ENCODE data around the gene ZNF142.

ZNF142 gene

GRCh38 chr2:218659258-218659987 lies at the start of gene ZNF142, which contains the start of gene BCS1L:
Gene ZNF142, minus strand, starts transcription at chr2:218659623. Its CDS starts 3,194 bp downstream, at chr2:218656429.
Gene BCS1L, plus strand, starts transcription at chr2:218659683. Its CDS starts 1,305 bp downstream, at chr2:218660988.
- DNase-seq = peak; percentile 97

DNA sequence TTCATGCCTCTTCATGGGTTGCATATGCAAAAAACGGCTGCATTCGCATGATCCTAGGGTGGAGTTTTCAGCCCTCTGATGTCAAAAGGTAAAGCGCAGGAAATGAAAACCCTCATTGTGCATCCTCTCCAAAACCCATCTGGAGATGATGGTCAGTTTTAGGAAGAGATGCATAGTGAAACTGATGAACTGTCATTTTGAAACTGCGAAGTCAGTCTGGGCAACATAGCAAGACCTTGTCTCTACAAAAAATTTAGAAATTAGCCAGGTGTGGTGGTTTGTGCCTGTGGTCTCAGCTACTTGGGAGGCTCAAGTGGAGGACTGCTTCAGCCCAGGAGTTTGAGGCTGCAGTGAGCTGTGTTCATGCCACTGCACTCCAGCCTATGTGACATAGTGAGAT lies 48.7 kb upstream of the ZNF142 start:
- DNase-seq = peak; percentile 72

GRCh38 chr2:218703341-218703740 lies 43.9 kb upstream of the ZNF142 start:
- no peak for DNase-seq

DNA sequence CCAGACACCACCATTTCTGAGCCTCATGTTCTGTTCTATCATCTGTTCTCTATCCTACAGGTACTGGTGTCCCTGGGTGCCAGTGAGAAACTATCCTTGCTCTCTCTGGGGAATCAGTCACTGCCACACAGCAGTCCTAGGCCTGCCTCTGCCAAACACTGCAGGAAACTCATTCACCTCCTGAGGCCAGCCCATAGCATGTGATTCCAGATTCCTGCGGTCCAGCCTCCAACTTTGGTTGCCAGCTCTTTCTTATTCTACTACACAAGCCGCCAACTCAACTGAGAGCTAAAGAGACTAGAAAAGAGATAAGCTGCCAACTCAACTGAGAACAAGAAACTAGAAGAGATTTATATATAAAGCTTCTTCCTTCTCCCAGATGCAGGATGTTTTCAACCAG lies 42.4 kb upstream of the ZNF142 start:
- no peak for DNase-seq

GRCh38 chr2:218698885-218699284 lies 39.5 kb upstream of the ZNF142 start:
- DNase-seq = no peak

DNA sequence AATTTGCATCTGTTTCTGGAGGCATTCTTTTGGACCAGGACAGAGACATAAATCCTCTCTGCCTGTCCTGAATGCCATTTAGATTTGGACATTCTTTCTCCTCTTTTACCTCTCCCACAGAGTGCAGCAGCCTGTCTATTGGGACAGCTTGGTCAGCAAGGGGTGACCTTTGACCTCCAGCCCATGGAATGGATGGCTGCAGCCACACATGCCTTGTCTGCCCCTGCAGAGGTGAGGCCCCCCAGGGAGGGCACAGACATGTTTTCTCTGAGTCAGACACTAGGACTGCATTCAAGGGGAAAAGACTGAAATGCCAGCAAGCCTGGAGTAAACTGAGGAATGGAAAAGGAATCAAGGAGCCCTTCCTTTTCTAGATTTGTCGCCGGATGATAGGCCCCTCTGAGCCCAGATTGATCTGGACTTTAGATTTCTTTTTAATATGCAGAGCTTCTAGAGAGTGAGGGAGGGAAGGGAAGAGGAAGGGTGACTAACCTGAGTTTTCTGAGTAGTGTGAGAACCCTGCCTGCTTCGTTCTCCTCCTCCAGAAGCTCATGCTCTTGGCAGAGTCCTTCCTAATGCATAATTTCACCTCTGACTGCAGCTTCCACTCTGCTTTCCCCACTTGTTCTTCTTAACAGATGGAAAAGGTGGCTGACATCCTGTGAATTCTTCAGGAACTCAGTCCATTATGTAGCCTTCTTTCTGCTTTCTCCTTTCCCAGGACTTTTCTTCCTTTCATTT lies 35.2 kb upstream of the ZNF142 start:
- DNase-seq = no peak

- no peak for DNase-seq
Measured at GRCh38 chr2:218691234-218691633, 31.8 kb upstream of the ZNF142 start.

- peak; percentile 37 for DNase-seq
Measured at GRCh38 chr2:218687400-218688060, 28.1 kb upstream of the ZNF142 start.

DNA sequence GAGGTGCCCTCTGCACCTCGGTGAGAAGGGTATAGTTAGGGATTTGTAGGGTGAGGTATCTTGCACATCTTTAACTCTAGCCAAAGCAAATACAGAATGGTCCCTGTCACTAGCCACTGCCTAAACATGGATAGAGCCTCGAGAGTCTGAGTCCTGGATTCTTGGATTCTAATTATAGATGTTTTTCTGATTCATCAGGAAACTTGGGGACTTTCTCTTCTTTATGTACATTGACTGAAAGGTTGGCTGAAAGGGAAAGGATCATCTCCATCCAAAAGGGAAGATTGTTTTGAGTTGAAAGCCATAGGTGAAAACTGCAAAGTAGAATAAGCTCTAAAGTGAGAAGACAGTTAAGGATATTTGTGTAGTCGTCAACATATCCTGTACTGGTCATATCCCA lies 20.6 kb upstream of the ZNF142 start:
- DNase-seq = no peak

DNA sequence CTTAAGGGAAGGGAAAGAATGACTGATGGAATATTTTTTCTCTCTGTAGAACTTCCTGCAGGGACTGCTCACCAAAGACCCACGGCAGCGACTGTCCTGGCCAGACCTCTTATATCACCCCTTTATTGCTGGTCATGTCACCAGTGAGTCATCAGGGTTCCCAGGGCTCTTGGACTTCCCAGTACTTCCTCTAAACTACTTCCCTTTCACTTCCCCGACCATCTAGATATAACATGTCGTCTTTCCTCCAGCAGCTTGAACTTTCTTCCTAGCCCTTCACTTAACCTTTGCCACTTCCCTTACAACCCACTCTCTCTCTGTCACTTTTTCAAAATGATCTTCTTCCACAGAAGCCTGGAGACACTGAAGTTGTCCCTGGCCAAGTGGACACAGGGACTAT lies 19.7 kb upstream of the ZNF142 start:
- no peak for DNase-seq

DNA sequence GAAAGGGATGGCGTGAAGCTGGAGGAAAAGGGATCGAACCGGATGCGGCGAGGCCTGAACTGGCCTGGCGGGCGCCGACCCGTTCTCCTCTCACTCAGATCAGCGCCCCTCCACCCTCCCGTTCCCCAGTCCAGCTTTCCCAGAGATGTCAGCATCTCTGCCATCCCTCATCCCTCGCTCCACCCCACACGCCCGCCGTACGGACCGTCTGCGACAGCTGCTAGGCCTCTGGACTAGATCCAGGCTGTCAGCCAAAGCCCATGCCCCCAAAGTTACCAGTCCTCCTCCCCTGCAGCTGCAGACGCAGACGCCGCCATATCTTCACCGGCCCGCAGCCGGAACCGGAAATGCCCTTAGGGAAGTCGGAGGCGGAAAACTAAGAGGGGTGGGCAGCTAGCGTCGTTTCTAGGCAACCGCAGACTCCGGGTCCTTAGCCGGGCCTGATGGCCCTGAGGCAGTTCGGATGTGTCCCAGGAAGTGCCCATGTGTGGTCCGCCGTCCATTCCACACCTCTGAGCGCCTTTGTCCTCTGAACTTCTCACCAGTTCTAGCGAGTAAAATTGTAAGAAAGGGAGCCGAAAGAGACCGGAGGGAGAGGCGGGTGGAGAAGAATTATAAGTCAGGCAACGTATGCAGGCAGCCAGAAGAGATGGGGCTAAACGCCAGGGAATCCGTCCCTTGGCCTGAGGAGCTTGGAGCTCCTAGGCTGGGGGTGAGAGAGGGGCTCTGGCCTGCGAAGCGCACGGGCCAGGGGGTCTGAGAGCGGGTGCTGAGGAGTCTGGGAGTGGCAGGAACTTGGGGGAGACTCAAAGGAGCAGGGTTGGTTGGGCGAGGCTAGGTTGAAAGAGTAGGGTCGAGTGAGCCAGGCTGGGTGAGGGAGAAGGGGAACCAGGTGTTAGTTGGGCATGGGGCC lies 12.5 kb upstream of the ZNF142 start, which contains the start of the genes RNF25 and STK36:
Gene RNF25 (minus strand): TSS at position 349 of the 913 bp plus-strand sequence. CDS start 32 bp downstream, at position 317.
Gene STK36 (plus strand): TSS at position 433 of the 913 bp plus-strand sequence. CDS start 744 bp downstream, outside the sequence.
- peak; percentile 91 for DNase-seq

- DNase-seq = no peak
Measured at GRCh38 chr2:218671097-218671653, 11.8 kb upstream of the ZNF142 start.

- no peak for DNase-seq
Measured at GRCh38 chr2:218664653-218665052, 5.2 kb upstream of the ZNF142 start.

DNA sequence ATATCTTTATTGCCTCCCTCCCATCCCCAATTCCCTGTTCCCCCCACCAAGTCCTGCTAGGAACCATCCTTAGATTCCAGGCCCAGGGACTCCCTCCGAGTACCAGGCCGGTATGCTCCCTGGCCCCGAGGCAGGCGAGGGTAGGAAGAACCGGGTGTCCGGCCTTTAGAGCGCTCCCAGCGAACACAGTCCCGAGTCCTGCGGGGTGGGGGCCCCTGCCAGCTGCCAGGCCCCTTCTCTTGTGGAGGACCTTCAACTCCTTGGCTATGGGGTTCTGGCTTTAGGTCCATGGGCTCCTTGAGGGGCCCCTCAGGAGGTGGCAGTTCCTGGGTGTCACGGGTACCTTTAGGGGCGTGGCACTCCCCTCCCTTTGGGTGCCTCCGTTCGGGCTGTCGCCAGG lies 4.5 kb upstream of the ZNF142 start:
- no peak for DNase-seq

- no peak for DNase-seq
Measured at GRCh38 chr2:218662827-218663226, 3.4 kb upstream of the ZNF142 start.

DNA sequence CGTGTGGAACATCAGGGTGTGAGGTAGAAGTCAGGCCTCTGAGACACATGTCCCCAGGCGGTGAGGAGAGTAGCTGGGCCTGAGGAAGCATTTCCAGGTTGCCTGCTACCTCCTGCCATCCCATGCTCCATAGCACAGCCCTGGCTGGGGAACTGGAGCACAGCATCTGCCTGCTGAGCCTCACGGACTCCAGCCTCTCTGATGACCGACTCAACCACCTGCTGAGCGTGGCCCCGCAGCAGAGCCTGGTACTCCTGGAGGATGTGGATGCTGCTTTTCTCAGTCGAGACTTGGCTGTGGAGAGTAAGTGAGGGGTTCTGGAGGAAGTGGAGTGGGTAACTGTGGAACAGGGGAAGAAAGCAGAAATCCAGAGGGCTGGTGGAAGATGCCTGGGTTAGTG lies 3.0 kb upstream of the ZNF142 start:
- no peak for DNase-seq

DNA sequence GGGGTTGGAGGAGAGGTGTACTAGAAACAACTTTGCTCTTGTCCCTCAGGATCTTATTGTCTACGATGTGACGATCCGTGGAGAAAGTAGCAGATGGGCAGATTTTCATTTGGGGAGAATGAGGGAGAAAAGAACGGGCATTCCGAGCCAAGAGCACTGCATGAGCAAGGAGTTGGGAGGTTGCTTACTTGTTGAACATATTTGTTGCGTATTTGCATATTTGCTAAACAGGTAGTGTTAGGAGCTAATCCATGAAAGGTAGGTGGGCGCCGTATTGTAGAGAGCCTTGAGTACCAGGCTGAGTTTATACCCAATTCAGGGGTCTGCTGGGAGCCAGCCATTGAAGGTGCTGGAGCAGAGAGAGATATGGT lies 550 bp upstream of the ZNF142 start:
- no peak for DNase-seq

DNA sequence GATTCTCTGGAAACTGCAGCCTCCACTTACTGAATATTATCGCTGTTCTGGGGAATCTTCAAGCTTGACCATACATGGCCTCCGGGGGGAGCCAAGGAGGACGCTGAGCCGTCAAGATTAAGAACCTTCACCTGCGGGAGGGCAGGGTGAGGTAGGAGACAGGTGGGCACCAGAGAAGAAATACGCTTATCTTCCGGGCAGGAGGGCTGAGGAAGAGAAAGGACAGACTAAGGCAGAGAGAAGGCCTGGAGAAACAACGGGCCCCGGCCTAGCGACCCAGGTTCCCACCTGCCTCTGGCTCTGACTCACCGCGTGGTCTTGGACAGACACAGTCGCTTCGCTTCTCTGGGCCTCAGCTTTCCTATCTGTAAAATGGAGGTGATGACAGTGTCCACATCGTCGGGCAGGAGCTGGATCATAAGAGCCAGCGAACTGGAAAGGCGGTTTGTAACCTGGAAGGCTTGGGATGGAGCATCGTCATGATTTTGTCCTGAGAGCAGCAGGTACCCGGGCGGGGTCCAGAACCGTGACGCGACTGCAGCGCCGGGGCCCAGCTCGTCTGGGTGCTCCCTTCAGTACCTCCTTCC lies 659 bp downstream of the ZNF142 start:
- peak; percentile 54 for DNase-seq

- DNase-seq = no peak
Measured at GRCh38 chr2:218655751-218656150, 3.7 kb downstream of the ZNF142 start.

- DNase-seq = no peak
Measured at GRCh38 chr2:218648787-218649100, 10.7 kb downstream of the ZNF142 start.

- peak; percentile 56 for DNase-seq
Measured at GRCh38 chr2:218648088-218648786, 11.2 kb downstream of the ZNF142 start.
